ENCODE measurements around the gene TIFAB.

Gene TIFAB

GRCh38 chr5:135442431-135443160, 9.6 kb downstream of the TIFAB start:
- no peak for FAIRE-seq
- no peak for DNase-seq (ENCODE audit: insufficient read length, low spot score)
- no peak for TF ChIP-seq CTCF (IDR thresholded peaks at IDR 0.05; ENCODE audit: insufficient read depth, missing control alignments)

GRCh38 chr5:135441919-135442318, 10.2 kb downstream of the TIFAB start:
- DNase-seq (ENCODE audit: insufficient read length, low spot score) (no peak), FAIRE-seq (no peak)
- no peak for TF ChIP-seq CTCF (IDR thresholded peaks at IDR 0.05; ENCODE audit: insufficient read depth, missing control alignments)

GRCh38 chr5:135441350-135441831, 10.8 kb downstream of the TIFAB start:
- no peak for TF ChIP-seq CTCF (IDR thresholded peaks at IDR 0.05; ENCODE audit: insufficient read depth, missing control alignments)
- DNase-seq (ENCODE audit: insufficient read length, low spot score) (no peak), FAIRE-seq (no peak)

- no peak for TF ChIP-seq CTCF (IDR thresholded peaks at IDR 0.05; ENCODE audit: insufficient read depth, missing control alignments)
- FAIRE-seq: no peak
- DNase-seq (ENCODE audit: insufficient read length, low spot score): no peak
These were observed 11.2 kb downstream of the TIFAB start for GRCh38 chr5:135440916-135441315.

GRCh38 chr5:135439231-135440205, 12.6 kb downstream of the TIFAB start:
- FAIRE-seq (no peak), DNase-seq (ENCODE audit: insufficient read length, low spot score) (no peak)
- no peak for TF ChIP-seq CTCF (IDR thresholded peaks at IDR 0.05; ENCODE audit: insufficient read depth, missing control alignments)

- FAIRE-seq: no peak
- no peak for TF ChIP-seq CTCF (IDR thresholded peaks at IDR 0.05; ENCODE audit: insufficient read depth, missing control alignments)
- DNase-seq (ENCODE audit: insufficient read length, low spot score): no peak
These were observed 13.4 kb downstream of the TIFAB start for GRCh38 chr5:135438636-135439221.
